ENCODE results near the gene CRTC2.

GRCh38 chr1:153973071-153973470 is 14.7 kb upstream of the CRTC2 start:
- TF ChIP-seq CTCF (IDR thresholded peaks at IDR 0.05; ENCODE audit: low read length) (no peak), EZH2 (IDR thresholded peaks at IDR 0.05; ENCODE audit: borderline replicate concordance, low read length) (no peak)
